Skeletal muscle satellite cell (primary cell): ENCODE measurements around the gene VDR.

Experiments
- H3K27me3 ChIP-seq: 2 replicates; pipeline ENCODE4 v1.7.0; 2013; ENCODE audit warnings: low read length; ENCODE audit not compliant: control insufficient read depth, insufficient read depth
- H3K36me3 ChIP-seq: 2 replicates; pipeline ENCODE4 v1.7.0; 2013; ENCODE audit warnings: mild to moderate bottlenecking, control low read depth, low read length; ENCODE audit not compliant: insufficient read depth
- H3K4me1 ChIP-seq: 2 replicates; pipeline ENCODE4 v1.7.0; 2013; ENCODE audit warnings: low read length; ENCODE audit not compliant: control insufficient read depth, insufficient read depth
- H3K4me2 ChIP-seq: 2 replicates; pipeline ENCODE4 v1.7.0; 2013; ENCODE audit warnings: mild to moderate bottlenecking, low read length
- H3K4me3 ChIP-seq: 2 replicates; pipeline ENCODE4 v1.7.0; 2013; ENCODE audit warnings: low read length
- H3K9ac ChIP-seq: 2 replicates; pipeline ENCODE4 v1.7.0; 2013; ENCODE audit warnings: mild to moderate bottlenecking, low read depth, low read length, moderate library complexity
- H3K9me3 ChIP-seq: replicated peaks from 2 replicates; pipeline ENCODE4 v1.7.0; 2013; ENCODE audit warnings: mild to moderate bottlenecking, control low read depth, low read length

VDR gene

GRCh38 chr12:47921907-47922306 is 17.1 kb upstream of the VDR start:
- H3K27me3 ChIP-seq, result peaks cover 78% of the 10 kb centered on the region
- H3K4me3 ChIP-seq, result no peak overlapping the region
- H3K9ac ChIP-seq, result no peak overlapping the region
- no peaks in the 10 kb centered on the region for H3K36me3 ChIP-seq
- no peaks in the 10 kb centered on the region for H3K4me1 ChIP-seq
- no peak overlapping the region for H3K4me2 ChIP-seq
- H3K9me3 ChIP-seq, result no peaks in the 10 kb centered on the region

GRCh38 chr12:47920913-47921312 is 16.1 kb upstream of the VDR start:
- no peaks in the 10 kb centered on the region for H3K36me3 ChIP-seq
- H3K27me3 ChIP-seq, result peaks cover 77% of the 10 kb centered on the region
- no peak overlapping the region for H3K9ac ChIP-seq
- H3K9me3 ChIP-seq, result no peaks in the 10 kb centered on the region
- H3K4me2 ChIP-seq, result no peak overlapping the region
- no peaks in the 10 kb centered on the region for H3K4me1 ChIP-seq
- no peak overlapping the region for H3K4me3 ChIP-seq

- Histone ChIP-seq H3K4me3 (no peak overlapping the region), H3K9ac (no peak overlapping the region), H3K27me3 (peaks cover 44% of the 10 kb centered on the region), H3K9me3 (no peaks in the 10 kb centered on the region), H3K4me1 (peaks cover 5% of the 10 kb centered on the region), H3K4me2 (no peak overlapping the region), H3K36me3 (no peaks in the 10 kb centered on the region)
Measured at GRCh38 chr12:47913081-47913480, 8.3 kb upstream of the VDR start.

GRCh38 chr12:47912556-47912955 is 7.8 kb upstream of the VDR start:
- no peak overlapping the region for H3K4me2 ChIP-seq
- no peaks in the 10 kb centered on the region for H3K36me3 ChIP-seq
- H3K4me1 ChIP-seq, result peaks cover 5% of the 10 kb centered on the region
- no peaks in the 10 kb centered on the region for H3K9me3 ChIP-seq
- peaks cover 46% of the 10 kb centered on the region for H3K27me3 ChIP-seq
- H3K4me3 ChIP-seq, result no peak overlapping the region
- no peak overlapping the region for H3K9ac ChIP-seq

GRCh38 chr12:47910981-47911380 is 6.2 kb upstream of the VDR start:
- Histone ChIP-seq H3K9ac (no peak overlapping the region), H3K36me3 (no peaks in the 10 kb centered on the region), H3K27me3 (peaks cover 53% of the 10 kb centered on the region), H3K4me2 (no peak overlapping the region), H3K4me1 (peaks cover 5% of the 10 kb centered on the region), H3K9me3 (no peaks in the 10 kb centered on the region), H3K4me3 (no peak overlapping the region)

GRCh38 chr12:47910486-47910885 is 5.7 kb upstream of the VDR start:
- no peak overlapping the region for H3K9ac ChIP-seq
- no peaks in the 10 kb centered on the region for H3K36me3 ChIP-seq
- no peaks in the 10 kb centered on the region for H3K9me3 ChIP-seq
- no peak overlapping the region for H3K4me3 ChIP-seq
- H3K4me2 ChIP-seq, result no peak overlapping the region
- H3K27me3 ChIP-seq, result peaks cover 53% of the 10 kb centered on the region
- peaks cover 6% of the 10 kb centered on the region for H3K4me1 ChIP-seq

GRCh38 chr12:47909839-47910465 is 5.2 kb upstream of the VDR start:
- peaks cover 57% of the 10 kb centered on the region for H3K27me3 ChIP-seq
- no peak overlapping the region for H3K4me2 ChIP-seq
- no peaks in the 10 kb centered on the region for H3K9me3 ChIP-seq
- H3K4me3 ChIP-seq, result no peak overlapping the region
- peaks cover 11% of the 10 kb centered on the region for H3K4me1 ChIP-seq
- no peak overlapping the region for H3K9ac ChIP-seq
- H3K36me3 ChIP-seq, result no peaks in the 10 kb centered on the region

GRCh38 chr12:47908738-47909137 is 3.9 kb upstream of the VDR start:
- Histone ChIP-seq H3K9me3 (no peaks in the 10 kb centered on the region), H3K4me2 (no peak overlapping the region), H3K4me1 (peaks cover 15% of the 10 kb centered on the region), H3K36me3 (no peaks in the 10 kb centered on the region), H3K27me3 (peaks cover 57% of the 10 kb centered on the region), H3K9ac (no peak overlapping the region), H3K4me3 (no peak overlapping the region)

GRCh38 chr12:47907851-47908454 is 3.2 kb upstream of the VDR start:
- Histone ChIP-seq H3K4me3 (no peak overlapping the region), H3K9ac (no peak overlapping the region), H3K27me3 (peaks cover 51% of the 10 kb centered on the region), H3K4me1 (peaks cover 23% of the 10 kb centered on the region), H3K36me3 (no peaks in the 10 kb centered on the region), H3K4me2 (no peak overlapping the region), H3K9me3 (no peaks in the 10 kb centered on the region)

GRCh38 chr12:47903927-47904712 is 674 bp downstream of the VDR start:
- Histone ChIP-seq H3K4me3 (peak overlapping the region; percentile 80), H3K36me3 (no peaks in the 10 kb centered on the region), H3K9ac (peak overlapping the region; percentile 69), H3K27me3 (peaks cover 38% of the 10 kb centered on the region), H3K9me3 (no peaks in the 10 kb centered on the region), H3K4me2 (peak overlapping the region; percentile 98), H3K4me1 (peaks cover 28% of the 10 kb centered on the region)

GRCh38 chr12:47903151-47903611 is 1.6 kb downstream of the VDR start:
- H3K4me1 ChIP-seq, result peaks cover 28% of the 10 kb centered on the region

More at GRCh38 chr12:47903151-47903611, 1.6 kb downstream of the VDR start:
- H3K9ac ChIP-seq, result peak overlapping the region; percentile 4
- peaks cover 31% of the 10 kb centered on the region for H3K27me3 ChIP-seq
- H3K36me3 ChIP-seq, result no peaks in the 10 kb centered on the region
- H3K4me3 ChIP-seq, result peak overlapping the region; percentile 80
- H3K9me3 ChIP-seq, result no peaks in the 10 kb centered on the region
- H3K4me2 ChIP-seq, result peak overlapping the region; percentile 98
